Urinary bladder (tissue), 4 donors: ENCODE results near the gene PEX14. TPM values are rescaled to one million over a fixed set of nuclear protein-coding genes. Genes with fewer than 3 reads are reported as not detected.

Experiments used
- DNase-seq: peaks from one replicate; pipeline ENCODE4 v3.0.0-alpha.2; 2015; ENCODE audit errors: extremely low spot score
- H3K27ac ChIP-seq: one replicate; pipeline ENCODE4 v1.5.1; 2013; ENCODE audit warnings: low read depth, mild to moderate bottlenecking, moderate library complexity
- H3K36me3 ChIP-seq: one replicate; pipeline ENCODE4 v1.6.1; 2013; ENCODE audit warnings: mild to moderate bottlenecking, moderate library complexity; ENCODE audit not compliant: insufficient read depth
- H3K4me1 ChIP-seq: one replicate; pipeline ENCODE4 v1.6.1; 2013; ENCODE audit warnings: mild to moderate bottlenecking, moderate library complexity; ENCODE audit not compliant: insufficient read depth
- H3K4me3 ChIP-seq: one replicate; pipeline ENCODE4 v1.5.1; 2013; ENCODE audit warnings: low read depth, low read length
- WGBS: extraction: QIAGEN DNeasy Blood & Tissue Kit; methylation state at CpG from one replicate; pipeline ENCODE4 v1.1.7; 2013; 5-methylcytosine and 5-hydroxymethylcytosine counted together
- polyA plus RNA-seq: library from polyadenylated mRNA; stranded (reverse); fragments of 200-250 nt; gene quantifications from one replicate; pipeline ENCODE4 v1.2.3, GENCODE V29; 2013
- small RNA-seq: library from RNA; depleted of rRNA; stranded (forward); fragments of <200 nt; gene quantifications from one replicate; pipeline ENCODE3, GENCODE V24; 2014
- total RNA-seq: library from RNA; depleted of rRNA; stranded (reverse); fragments of >200 nt; gene quantifications from one replicate; pipeline ENCODE4 v1.2.3, GENCODE V29; 2014
- donor health status: healthy with polysubstance abuse.
- donor health status: healthy.

PEX14 gene
- total and polyA plus RNA-seq, 2 donors, result 10.9 to 76.1 TPM

GRCh38 chr1:10677491-10678391, 203.0 kb downstream of the PEX14 start:
- no peak overlapping the region for H3K27ac ChIP-seq
- no peak for DNase-seq
- 65% methylated on average over 27 of the region's 27 CpGs for WGBS
- peaks cover 2% of the 10 kb centered on the region for H3K4me1 ChIP-seq
- H3K4me3 ChIP-seq, result no peak overlapping the region
- no peaks in the 10 kb centered on the region for H3K36me3 ChIP-seq

- 80% methylated on average over 23 of the region's 23 CpGs for WGBS
- peaks cover 2% of the 10 kb centered on the region for H3K4me1 ChIP-seq
These were observed 203.7 kb downstream of the PEX14 start for GRCh38 chr1:10678402-10678801.

GRCh38 chr1:10678852-10679251, 204.1 kb downstream of the PEX14 start:
- H3K36me3 ChIP-seq, result no peaks in the 10 kb centered on the region
- DNase-seq, result no peak
- H3K4me3 ChIP-seq, result no peak overlapping the region
- peaks cover 2% of the 10 kb centered on the region for H3K4me1 ChIP-seq
- H3K27ac ChIP-seq, result no peak overlapping the region
- 78% methylated on average over 11 of the region's 11 CpGs for WGBS

More at GRCh38 chr1:10678402-10678801, 203.7 kb downstream of the PEX14 start:
- H3K27ac ChIP-seq, result no peak overlapping the region
- no peak for DNase-seq
- H3K4me3 ChIP-seq, result no peak overlapping the region
- H3K36me3 ChIP-seq, result no peaks in the 10 kb centered on the region

- no peaks in the 10 kb centered on the region for H3K36me3 ChIP-seq
- peaks cover 2% of the 10 kb centered on the region for H3K4me1 ChIP-seq
- 29% methylated on average over 9 of the region's 9 CpGs for WGBS
- DNase-seq, result no peak
- H3K27ac ChIP-seq, result no peak overlapping the region
- no peak overlapping the region for H3K4me3 ChIP-seq
These were observed 204.9 kb downstream of the PEX14 start for GRCh38 chr1:10679496-10680220.

Small RNAs within 50 kb of the gene (small RNA-seq; reads per million reads assigned to genes)
- gene RN7SL614P, result not detected

Other genes starting within 250 kb of the PEX14 start
- gene PGD, start 75.9 kb upstream of the PEX14 start, total RNA-seq, result 19.5 TPM
- gene PGD, start 75.9 kb upstream of the PEX14 start, polyA plus RNA-seq, result 65.3 TPM
- gene CENPS, start 44.5 kb upstream of the PEX14 start, total RNA-seq, result 6.1 TPM
- 13.8 TPM for gene CENPS, start 44.5 kb upstream of the PEX14 start, polyA plus RNA-seq
- 0.26 TPM for gene CORT, start 24.9 kb upstream of the PEX14 start, total RNA-seq
- gene CORT, start 24.9 kb upstream of the PEX14 start, polyA plus RNA-seq, result 0.43 TPM
- 26.8 TPM for gene DFFA, start 2.4 kb upstream of the PEX14 start, total RNA-seq
- 25.5 TPM for gene DFFA, start 2.4 kb upstream of the PEX14 start, polyA plus RNA-seq